ENCODE results near the gene FLT3LG. TPM values are rescaled to one million over a fixed set of nuclear protein-coding genes. Genes with fewer than 3 reads are reported as not detected.

The FLT3LG gene
- total RNA-seq, 4 donors from 2014 or later: 3.6 to 13.8 (median 8.4) TPM

- TF ChIP-seq POLR2A (IDR thresholded peaks at IDR 0.05) (no peak), EP300 (IDR thresholded peaks at IDR 0.05) (no peak)
- TF ChIP-seq, protein P1, sequence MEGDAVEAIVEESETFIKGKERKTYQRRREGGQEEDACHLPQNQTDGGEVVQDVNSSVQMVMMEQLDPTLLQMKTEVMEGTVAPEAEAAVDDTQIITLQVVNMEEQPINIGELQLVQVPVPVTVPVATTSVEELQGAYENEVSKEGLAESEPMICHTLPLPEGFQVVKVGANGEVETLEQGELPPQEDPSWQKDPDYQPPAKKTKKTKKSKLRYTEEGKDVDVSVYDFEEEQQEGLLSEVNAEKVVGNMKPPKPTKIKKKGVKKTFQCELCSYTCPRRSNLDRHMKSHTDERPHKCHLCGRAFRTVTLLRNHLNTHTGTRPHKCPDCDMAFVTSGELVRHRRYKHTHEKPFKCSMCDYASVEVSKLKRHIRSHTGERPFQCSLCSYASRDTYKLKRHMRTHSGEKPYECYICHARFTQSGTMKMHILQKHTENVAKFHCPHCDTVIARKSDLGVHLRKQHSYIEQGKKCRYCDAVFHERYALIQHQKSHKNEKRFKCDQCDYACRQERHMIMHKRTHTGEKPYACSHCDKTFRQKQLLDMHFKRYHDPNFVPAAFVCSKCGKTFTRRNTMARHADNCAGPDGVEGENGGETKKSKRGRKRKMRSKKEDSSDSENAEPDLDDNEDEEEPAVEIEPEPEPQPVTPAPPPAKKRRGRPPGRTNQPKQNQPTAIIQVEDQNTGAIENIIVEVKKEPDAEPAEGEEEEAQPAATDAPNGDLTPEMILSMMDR (IDR thresholded peaks at IDR 0.05): no peak
- no peaks in the 10 kb centered on the region for H3K9me3 ChIP-seq
- H3K36me3 ChIP-seq: peaks cover 0 to 44% (median 5%) of the 10 kb centered on the region in 3 donors
- no peak for DNase-seq (ENCODE audit: low spot score in 2 of 2)
- WGBS, 2 donors: 79 to 85% methylated on average over 7 of the region's 7 CpGs
- H3K4me1 ChIP-seq: peaks cover 0 to 57% (median 13%) of the 10 kb centered on the region in 4 donors
- H3K4me3 ChIP-seq: peak overlapping the region in 2 of 4 donors; percentile 86 to 92
- H3K27me3 ChIP-seq: no peaks in the 10 kb centered on the region
- H3K27ac ChIP-seq: peak overlapping the region in 1 of 4 donors; percentile 90
Measured at GRCh38 chr19:49450405-49450804, 23.6 kb upstream of the FLT3LG start.

DNA sequence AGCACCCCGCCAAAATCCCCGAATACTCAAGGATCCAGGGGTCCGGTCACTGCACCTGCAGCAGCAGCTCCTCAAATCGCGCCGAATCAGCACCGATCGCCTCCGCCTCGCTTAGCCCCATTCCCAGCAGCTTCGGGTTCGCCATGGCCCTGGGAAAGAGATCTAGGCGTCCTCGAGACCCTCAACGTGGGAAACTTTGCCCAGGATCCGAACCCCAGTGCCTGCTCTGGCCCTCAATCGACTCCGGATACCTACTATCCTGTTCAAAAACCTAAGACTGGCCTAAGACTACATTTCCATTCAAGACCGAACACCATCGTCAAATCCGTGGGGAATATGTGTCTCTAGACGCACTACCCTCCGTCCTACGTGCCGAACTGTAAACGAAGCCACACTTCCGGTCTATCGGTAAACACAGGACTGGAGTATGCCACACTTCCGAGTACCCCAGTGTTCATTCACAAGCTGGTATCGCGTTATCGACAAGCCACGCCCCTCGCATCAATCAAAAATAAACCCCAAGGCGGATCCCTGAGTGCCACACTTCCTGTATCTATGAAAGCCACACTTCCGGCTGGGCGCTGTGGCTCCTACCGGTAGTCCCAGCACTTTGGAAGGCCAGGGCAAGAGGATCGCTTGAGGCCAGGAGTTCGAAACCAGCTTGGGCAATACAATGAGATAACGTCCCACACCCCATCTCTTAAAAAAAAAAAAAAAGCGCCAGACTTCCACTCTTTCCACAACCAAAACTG lies 22.4 kb upstream of the FLT3LG start, which contains the start of gene PIH1D1:
Gene PIH1D1 (minus strand): TSS at position 385 of the 752 bp plus-strand sequence. CDS start 240 bp downstream, at position 145.
- H3K4me3 ChIP-seq: peak within 1 kb of the TSS; percentile 56 to 92 (median 78)
- H3K27ac ChIP-seq: peak within 1 kb of the TSS; percentile 90 to 99 (median 94)
- H3K27me3 ChIP-seq: no peaks in the 10 kb centered on the region
- 1% methylated on average over 42 of the region's 42 CpGs for WGBS, 2 donors
- H3K4me1 ChIP-seq: peaks cover 0 to 69% (median 13%) of the 10 kb centered on the region in 4 donors
- TF ChIP-seq EP300 (IDR thresholded peaks at IDR 0.05) (peak in 1 of 2 donors; percentile 94), POLR2A (IDR thresholded peaks at IDR 0.05) (peak in 1 of 2 donors; percentile 54)
- TF ChIP-seq, protein P1 (IDR thresholded peaks at IDR 0.05): peak in 3 of 5 experiments; percentile 16 to 35 (median 21)
- no peaks in the 10 kb centered on the region for H3K9me3 ChIP-seq
- peaks cover 0 to 36% (median 5%) of the 10 kb centered on the region in 3 donors for H3K36me3 ChIP-seq
- peak; percentile 96 to 99 for DNase-seq (ENCODE audit: low spot score in 2 of 2)

- Histone ChIP-seq H3K36me3 (peaks cover 0 to 21% (median 5%) of the 10 kb centered on the region in 3 donors), H3K27me3 (no peaks in the 10 kb centered on the region), H3K4me1 (peaks cover 0 to 71% (median 16%) of the 10 kb centered on the region in 4 donors), H3K27ac (peak within 1 kb of the TSS; percentile 90 to 99 (median 94)), H3K9me3 (no peaks in the 10 kb centered on the region), H3K4me3 (peak within 1 kb of the TSS; percentile 56 to 92 (median 78))
- 0% methylated on average over 39 to 60 of the region's 66 CpGs for WGBS, 2 donors
- peak; percentile 95 to 100 for DNase-seq (ENCODE audit: low spot score in 2 of 2)
- peak; percentile 85 to 96 for TF ChIP-seq POLR2A (IDR thresholded peaks at IDR 0.05)
- TF ChIP-seq EP300 (IDR thresholded peaks at IDR 0.05): peak; percentile 74 to 90
- TF ChIP-seq, protein P1 (IDR thresholded peaks at IDR 0.05): peak in 1 of 5 experiments; percentile 17
Measured at GRCh38 chr19:49453013-49453756, 20.8 kb upstream of the FLT3LG start, which contains the start of gene ALDH16A1. TSS of gene ALDH16A1 (plus strand) at chr19:49453225. CDS start at chr19:49453332, 107 bp downstream.

GRCh38 chr19:49453757-49454240 lies 20.2 kb upstream of the FLT3LG start:
- peak overlapping the region; percentile 90 to 99 (median 94) for H3K27ac ChIP-seq
- peaks cover 0 to 71% (median 18%) of the 10 kb centered on the region in 4 donors for H3K4me1 ChIP-seq
- 40 to 48% methylated on average over 10 of the region's 10 CpGs for WGBS, 2 donors
- TF ChIP-seq, protein P1 (IDR thresholded peaks at IDR 0.05): no peak
- no peak for TF ChIP-seq POLR2A (IDR thresholded peaks at IDR 0.05)
- peak overlapping the region; percentile 56 to 92 (median 68) for H3K4me3 ChIP-seq
- peaks cover 0 to 15% (median 5%) of the 10 kb centered on the region in 3 donors for H3K36me3 ChIP-seq
- DNase-seq (ENCODE audit: low spot score in 2 of 2): no peak
- no peaks in the 10 kb centered on the region for H3K27me3 ChIP-seq
- H3K9me3 ChIP-seq: no peaks in the 10 kb centered on the region
